ENCODE data around the gene PRICKLE3. TPM values are rescaled to one million over a fixed set of nuclear protein-coding genes. Genes with fewer than 3 reads are reported as not detected.
A peak's percentile ranks its signal among the peaks of the same experiment; 100 is the strongest.

The PRICKLE3 gene
- total and polyA plus RNA-seq, 2 donors: 2.2 to 5.4 TPM

DNA sequence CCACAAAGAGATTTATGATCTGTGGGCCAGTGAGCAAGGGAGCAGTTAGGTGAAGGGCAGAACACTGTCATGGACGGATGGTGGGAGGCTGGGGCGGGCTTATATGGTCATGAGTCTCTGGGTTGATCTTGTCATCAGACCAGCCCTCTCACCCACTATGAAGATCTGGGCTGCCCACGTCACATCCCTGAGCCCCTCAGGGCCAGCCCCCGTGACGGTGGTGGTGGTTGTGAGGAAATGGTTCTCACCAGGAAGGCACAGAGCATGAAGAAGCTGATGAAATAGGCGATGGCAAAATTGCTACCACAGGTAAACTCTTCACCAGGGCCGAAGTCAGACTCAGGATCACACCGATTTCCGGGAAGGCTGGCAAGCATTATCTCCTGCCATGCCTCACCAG is 24.9 kb upstream of the PRICKLE3 start:
- no peak overlapping the region for H3K27ac ChIP-seq (ENCODE audit: low read depth in 1 of 2, low read length in 1 of 2)
- peaks cover 17 to 63% of the 10 kb centered on the region in 2 donors for H3K4me1 ChIP-seq (ENCODE audit: control insufficient read depth in 2 of 2, insufficient read depth in 2 of 2, low read length in 2 of 2)
- WGBS: 96% methylated on average over 9 of the region's 9 CpGs
- H3K36me3 ChIP-seq (ENCODE audit: control insufficient read depth in 2 of 2, insufficient read depth in 2 of 2, low read length in 1 of 2): no peaks in the 10 kb centered on the region
- DNase-seq (ENCODE audit: low read depth in 6 of 9, low spot score in 9 of 9): no peak
- no peak overlapping the region for H3K4me3 ChIP-seq (ENCODE audit: low read length in 2 of 2)
- no peaks in the 10 kb centered on the region for H3K9me3 ChIP-seq (ENCODE audit: control insufficient read depth in 2 of 2, insufficient read depth in 1 of 2, low read length in 1 of 2)
- H3K27me3 ChIP-seq (ENCODE audit: control insufficient read depth in 2 of 2, insufficient read depth in 1 of 2, low read length in 1 of 2): peaks cover 0 to 3% of the 10 kb centered on the region in 2 donors

DNA sequence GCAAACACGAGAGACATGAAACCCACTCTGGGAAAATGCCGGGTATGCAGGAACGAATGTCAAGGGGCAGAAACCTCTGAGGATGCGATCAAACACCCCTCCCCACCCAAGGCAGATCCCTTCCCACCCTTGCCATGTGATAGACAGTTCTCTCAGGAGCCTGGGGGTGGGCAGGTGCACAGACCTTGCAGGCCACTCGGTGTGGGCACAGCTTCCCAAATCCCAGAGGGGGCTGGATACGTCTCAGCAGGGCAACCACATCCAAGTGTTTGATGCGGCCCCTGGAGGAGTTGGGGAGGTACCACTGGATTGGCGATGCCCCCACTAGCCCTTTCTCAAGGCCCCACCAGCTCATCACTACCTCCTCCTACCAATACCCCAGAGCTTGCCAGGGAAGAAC is 24.2 kb upstream of the PRICKLE3 start:
- H3K27ac ChIP-seq (ENCODE audit: low read depth in 1 of 2, low read length in 1 of 2): no peak overlapping the region
- DNase-seq (ENCODE audit: low read depth in 6 of 9, low spot score in 9 of 9): no peak
- no peaks in the 10 kb centered on the region for H3K9me3 ChIP-seq (ENCODE audit: control insufficient read depth in 2 of 2, insufficient read depth in 1 of 2, low read length in 1 of 2)
- H3K4me1 ChIP-seq (ENCODE audit: control insufficient read depth in 2 of 2, insufficient read depth in 2 of 2, low read length in 2 of 2): peaks cover 17 to 58% of the 10 kb centered on the region in 2 donors
- H3K36me3 ChIP-seq (ENCODE audit: control insufficient read depth in 2 of 2, insufficient read depth in 2 of 2, low read length in 1 of 2): no peaks in the 10 kb centered on the region
- WGBS: 94% methylated on average over 8 of the region's 8 CpGs
- H3K27me3 ChIP-seq (ENCODE audit: control insufficient read depth in 2 of 2, insufficient read depth in 1 of 2, low read length in 1 of 2): peaks cover 0 to 3% of the 10 kb centered on the region in 2 donors
- H3K4me3 ChIP-seq (ENCODE audit: low read length in 2 of 2): no peak overlapping the region

DNA sequence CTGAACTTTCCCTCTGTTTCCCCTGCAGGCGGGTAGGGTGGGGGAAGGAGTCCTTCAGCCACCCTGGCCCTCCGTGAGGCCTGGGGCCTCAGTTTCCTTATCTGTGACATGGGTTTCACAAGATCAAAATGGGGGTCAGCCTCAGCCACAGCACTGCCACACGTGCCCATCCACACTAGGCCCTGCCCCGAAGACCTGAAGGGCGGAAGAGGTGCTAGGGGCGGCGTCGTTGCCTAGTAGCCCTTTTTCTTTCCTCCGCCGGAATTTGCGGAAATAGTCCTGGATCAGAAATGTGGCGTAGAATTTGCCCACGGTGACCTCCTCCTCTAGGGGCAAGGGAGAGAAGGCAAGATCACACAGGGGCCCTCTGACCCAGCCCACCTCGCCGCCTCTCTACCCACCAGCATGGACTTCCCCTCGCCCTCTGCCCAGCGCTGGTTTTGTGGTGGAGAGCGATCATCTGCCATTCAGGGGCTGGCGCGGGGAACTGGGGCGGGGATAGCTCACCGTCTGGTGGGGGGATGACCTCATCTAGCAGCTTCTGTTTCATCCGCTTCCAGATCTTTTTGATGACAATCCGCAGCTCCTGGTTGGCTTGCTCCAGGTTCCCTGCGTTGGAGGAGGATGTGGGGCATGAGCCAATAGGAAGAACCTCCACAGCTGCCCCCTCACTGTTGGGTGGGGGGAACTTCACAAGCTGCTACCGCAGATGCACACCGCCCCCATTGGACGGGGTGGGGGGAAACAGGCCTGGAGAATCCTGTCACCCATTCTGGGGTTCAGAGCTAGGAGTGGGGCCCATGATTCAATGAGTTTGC is 23.5 kb upstream of the PRICKLE3 start:
- peak in 2 of 9 donors; percentile 35 to 59 for DNase-seq (ENCODE audit: low read depth in 6 of 9, low spot score in 9 of 9)
- peak overlapping the region; percentile 12 to 36 for H3K4me3 ChIP-seq (ENCODE audit: low read length in 2 of 2)
- WGBS: 36% methylated on average over 28 of the region's 28 CpGs

DNA sequence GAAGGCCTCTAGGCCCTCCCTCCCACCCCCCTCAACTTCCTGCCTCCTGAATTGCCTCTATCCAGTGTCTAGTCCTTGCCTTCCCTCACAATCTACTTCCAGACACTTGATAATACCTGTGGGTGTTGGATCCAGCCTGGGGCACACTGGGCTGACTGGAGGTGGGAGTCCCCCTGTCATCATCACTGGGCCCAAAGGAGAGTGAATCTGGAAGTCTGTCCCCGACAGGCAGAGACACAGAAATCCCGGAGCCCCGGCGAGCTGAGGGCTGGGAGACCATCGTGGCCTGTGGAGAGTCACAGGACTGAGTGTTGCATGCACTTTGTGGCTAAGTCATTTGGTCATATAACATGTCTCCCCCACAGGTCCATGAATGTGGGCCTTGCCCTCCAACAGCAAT is 22.2 kb upstream of the PRICKLE3 start:
- Histone ChIP-seq H3K4me3 (ENCODE audit: low read length in 2 of 2) (no peak overlapping the region), H3K9me3 (ENCODE audit: control insufficient read depth in 2 of 2, insufficient read depth in 1 of 2, low read length in 1 of 2) (no peaks in the 10 kb centered on the region), H3K36me3 (ENCODE audit: control insufficient read depth in 2 of 2, insufficient read depth in 2 of 2, low read length in 1 of 2) (no peaks in the 10 kb centered on the region), H3K27me3 (ENCODE audit: control insufficient read depth in 2 of 2, insufficient read depth in 1 of 2, low read length in 1 of 2) (peaks cover 0 to 3% of the 10 kb centered on the region in 2 donors), H3K4me1 (ENCODE audit: control insufficient read depth in 2 of 2, insufficient read depth in 2 of 2, low read length in 2 of 2) (peaks cover 3 to 39% of the 10 kb centered on the region in 2 donors), H3K27ac (ENCODE audit: low read depth in 1 of 2, low read length in 1 of 2) (no peak overlapping the region)
- WGBS: over 99% methylated on average over 5 of the region's 5 CpGs
- DNase-seq (ENCODE audit: low read depth in 6 of 9, low spot score in 9 of 9): no peak

More for the DNA sequence above, 23.5 kb upstream of the PRICKLE3 start:
- Histone ChIP-seq H3K9me3 (ENCODE audit: control insufficient read depth in 2 of 2, insufficient read depth in 1 of 2, low read length in 1 of 2) (no peaks in the 10 kb centered on the region), H3K27ac (ENCODE audit: low read depth in 1 of 2, low read length in 1 of 2) (no peak overlapping the region), H3K4me1 (ENCODE audit: control insufficient read depth in 2 of 2, insufficient read depth in 2 of 2, low read length in 2 of 2) (peaks cover 11 to 51% of the 10 kb centered on the region in 2 donors), H3K36me3 (ENCODE audit: control insufficient read depth in 2 of 2, insufficient read depth in 2 of 2, low read length in 1 of 2) (no peaks in the 10 kb centered on the region), H3K27me3 (ENCODE audit: control insufficient read depth in 2 of 2, insufficient read depth in 1 of 2, low read length in 1 of 2) (peaks cover 0 to 3% of the 10 kb centered on the region in 2 donors)

DNA sequence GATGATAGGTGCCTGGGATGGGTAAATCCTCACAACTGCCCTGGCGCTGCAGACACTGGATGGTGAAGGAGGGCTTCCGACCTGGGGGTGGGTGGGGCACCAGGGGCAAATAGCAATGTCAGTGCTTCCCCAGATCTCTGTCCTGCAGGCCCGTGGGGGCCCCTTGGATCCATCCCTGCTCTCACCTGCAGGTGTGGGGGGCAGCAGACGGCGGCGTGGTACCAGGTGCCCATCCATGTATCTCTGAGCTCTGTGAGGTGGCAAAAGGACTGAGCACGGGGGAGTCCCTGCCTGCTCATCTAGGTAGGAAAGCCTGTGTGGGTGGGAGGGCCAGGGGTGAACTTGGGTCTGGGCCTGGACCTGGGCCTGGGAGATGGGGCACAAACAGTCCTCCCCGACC is 20.4 kb upstream of the PRICKLE3 start:
- Histone ChIP-seq H3K4me3 (ENCODE audit: low read length in 2 of 2) (no peak overlapping the region), H3K9me3 (ENCODE audit: control insufficient read depth in 2 of 2, insufficient read depth in 1 of 2, low read length in 1 of 2) (no peaks in the 10 kb centered on the region), H3K4me1 (ENCODE audit: control insufficient read depth in 2 of 2, insufficient read depth in 2 of 2, low read length in 2 of 2) (peaks cover 0 to 28% of the 10 kb centered on the region in 2 donors), H3K27ac (ENCODE audit: low read depth in 1 of 2, low read length in 1 of 2) (no peak overlapping the region), H3K36me3 (ENCODE audit: control insufficient read depth in 2 of 2, insufficient read depth in 2 of 2, low read length in 1 of 2) (no peaks in the 10 kb centered on the region), H3K27me3 (ENCODE audit: control insufficient read depth in 2 of 2, insufficient read depth in 1 of 2, low read length in 1 of 2) (peaks cover 0 to 3% of the 10 kb centered on the region in 2 donors)
- 93% methylated on average over 8 of the region's 8 CpGs for WGBS
- no peak for DNase-seq (ENCODE audit: low read depth in 6 of 9, low spot score in 9 of 9)

DNA sequence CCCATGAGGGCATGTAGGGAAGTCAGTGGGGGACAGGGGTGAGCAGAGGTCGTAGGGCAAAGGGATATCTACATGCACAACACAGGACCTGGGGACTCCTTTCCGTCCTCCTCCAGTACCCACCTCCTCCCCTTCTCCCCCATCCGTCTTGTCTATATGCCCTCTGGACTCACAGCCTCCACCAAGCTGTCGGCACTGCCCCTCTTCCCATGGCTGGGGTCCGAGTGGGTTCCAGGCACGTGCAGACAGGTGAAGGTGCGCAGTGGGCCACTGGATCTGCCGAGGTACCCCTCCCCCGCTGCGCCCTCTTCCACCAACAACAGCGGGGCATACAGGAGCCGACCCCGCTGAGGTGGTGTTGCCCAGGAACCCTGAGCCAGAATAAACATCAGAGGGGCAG is 19.3 kb upstream of the PRICKLE3 start:
- H3K4me1 ChIP-seq (ENCODE audit: control insufficient read depth in 2 of 2, insufficient read depth in 2 of 2, low read length in 2 of 2): peaks cover 3 to 20% of the 10 kb centered on the region in 2 donors
- H3K27me3 ChIP-seq (ENCODE audit: control insufficient read depth in 2 of 2, insufficient read depth in 1 of 2, low read length in 1 of 2): peaks cover 0 to 3% of the 10 kb centered on the region in 2 donors
- no peak overlapping the region for H3K4me3 ChIP-seq (ENCODE audit: low read length in 2 of 2)
- no peak overlapping the region for H3K27ac ChIP-seq (ENCODE audit: low read depth in 1 of 2, low read length in 1 of 2)
- H3K36me3 ChIP-seq (ENCODE audit: control insufficient read depth in 2 of 2, insufficient read depth in 2 of 2, low read length in 1 of 2): no peaks in the 10 kb centered on the region
- DNase-seq (ENCODE audit: low read depth in 6 of 9, low spot score in 9 of 9): no peak
- 98% methylated on average over 13 of the region's 13 CpGs for WGBS
- H3K9me3 ChIP-seq (ENCODE audit: control insufficient read depth in 2 of 2, insufficient read depth in 1 of 2, low read length in 1 of 2): no peaks in the 10 kb centered on the region

DNA sequence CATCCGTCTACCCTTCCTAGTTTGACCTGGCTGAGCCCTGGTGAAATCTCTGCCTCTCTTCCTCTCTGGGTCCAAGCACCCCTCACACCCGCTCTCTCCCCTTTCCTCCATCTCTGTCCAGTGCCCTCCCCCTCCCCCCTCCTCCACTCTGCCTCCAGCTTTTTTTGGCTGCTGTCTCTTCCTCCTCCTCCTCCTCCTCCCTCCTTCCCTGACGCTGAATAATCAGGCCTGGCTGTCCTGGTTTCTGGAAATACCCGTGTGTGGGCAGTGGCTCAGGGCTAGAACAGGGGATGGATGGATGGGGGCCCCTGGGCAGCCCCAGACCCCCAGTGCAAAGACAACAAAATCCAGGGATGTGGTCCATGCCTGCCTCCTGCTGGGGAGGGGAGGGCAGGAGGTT is 18.5 kb upstream of the PRICKLE3 start:
- no peak for DNase-seq (ENCODE audit: low read depth in 6 of 9, low spot score in 9 of 9)
- H3K4me3 ChIP-seq (ENCODE audit: low read length in 2 of 2): no peak overlapping the region
- 84% methylated on average over 4 of the region's 4 CpGs for WGBS
- H3K27ac ChIP-seq (ENCODE audit: low read depth in 1 of 2, low read length in 1 of 2): no peak overlapping the region
- no peaks in the 10 kb centered on the region for H3K36me3 ChIP-seq (ENCODE audit: control insufficient read depth in 2 of 2, insufficient read depth in 2 of 2, low read length in 1 of 2)
- H3K4me1 ChIP-seq (ENCODE audit: control insufficient read depth in 2 of 2, insufficient read depth in 2 of 2, low read length in 2 of 2): peaks cover 5 to 15% of the 10 kb centered on the region in 2 donors
- no peaks in the 10 kb centered on the region for H3K9me3 ChIP-seq (ENCODE audit: control insufficient read depth in 2 of 2, insufficient read depth in 1 of 2, low read length in 1 of 2)
- H3K27me3 ChIP-seq (ENCODE audit: control insufficient read depth in 2 of 2, insufficient read depth in 1 of 2, low read length in 1 of 2): peaks cover 0 to 4% of the 10 kb centered on the region in 2 donors

DNA sequence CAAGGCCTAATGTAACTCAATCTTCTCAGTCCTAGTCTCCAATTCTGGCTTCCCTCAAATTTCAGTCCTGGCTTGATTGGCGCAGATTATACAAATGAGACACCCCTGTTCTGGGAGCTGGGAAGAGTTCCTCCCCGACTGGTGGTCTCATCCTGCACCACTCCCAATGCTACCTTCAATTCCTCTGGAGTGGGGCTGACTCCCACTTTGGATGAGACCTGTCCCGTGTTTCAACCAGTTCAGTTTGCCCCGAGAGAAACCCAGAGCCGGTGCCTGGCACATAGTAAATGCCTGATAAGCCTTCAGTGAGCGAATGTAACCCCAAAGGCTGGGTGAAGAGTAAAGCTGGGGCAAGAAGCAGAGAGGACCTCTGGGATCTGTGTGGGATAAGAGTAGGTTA is 17.8 kb upstream of the PRICKLE3 start:
- WGBS: 96% methylated on average over 6 of the region's 6 CpGs
- DNase-seq (ENCODE audit: low read depth in 6 of 9, low spot score in 9 of 9): no peak
- H3K9me3 ChIP-seq (ENCODE audit: control insufficient read depth in 2 of 2, insufficient read depth in 1 of 2, low read length in 1 of 2): no peaks in the 10 kb centered on the region
- no peaks in the 10 kb centered on the region for H3K36me3 ChIP-seq (ENCODE audit: control insufficient read depth in 2 of 2, insufficient read depth in 2 of 2, low read length in 1 of 2)
- no peak overlapping the region for H3K4me3 ChIP-seq (ENCODE audit: low read length in 2 of 2)
- H3K4me1 ChIP-seq (ENCODE audit: control insufficient read depth in 2 of 2, insufficient read depth in 2 of 2, low read length in 2 of 2): peaks cover 10 to 12% of the 10 kb centered on the region in 2 donors
- H3K27ac ChIP-seq (ENCODE audit: low read depth in 1 of 2, low read length in 1 of 2): no peak overlapping the region
- peaks cover 0 to 4% of the 10 kb centered on the region in 2 donors for H3K27me3 ChIP-seq (ENCODE audit: control insufficient read depth in 2 of 2, insufficient read depth in 1 of 2, low read length in 1 of 2)

DNA sequence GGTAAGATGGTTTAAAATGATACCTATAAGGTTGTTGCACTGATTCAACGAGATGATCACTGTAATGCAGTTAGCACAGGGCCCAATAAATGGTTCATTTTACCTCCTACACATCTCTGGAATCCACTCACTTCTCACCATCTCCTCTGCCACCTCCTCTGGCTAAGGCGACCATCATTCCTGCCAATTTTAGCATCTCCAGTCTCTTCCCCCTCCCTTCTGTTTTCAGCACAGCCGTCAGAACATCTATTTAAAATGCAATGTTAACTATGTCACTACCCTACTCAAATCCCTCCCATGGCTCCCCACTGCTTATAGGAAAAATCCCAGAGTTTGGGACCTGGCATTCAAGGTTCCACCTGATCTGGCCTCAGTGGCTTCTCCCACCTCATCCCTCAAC is 17.4 kb upstream of the PRICKLE3 start:
- no peak overlapping the region for H3K4me3 ChIP-seq (ENCODE audit: low read length in 2 of 2)
- 93% methylated on average over 3 of the region's 3 CpGs for WGBS
- DNase-seq (ENCODE audit: low read depth in 6 of 9, low spot score in 9 of 9): no peak

More for the DNA sequence above, 17.4 kb upstream of the PRICKLE3 start:
- Histone ChIP-seq H3K4me1 (ENCODE audit: control insufficient read depth in 2 of 2, insufficient read depth in 2 of 2, low read length in 2 of 2) (peaks cover 13 to 15% of the 10 kb centered on the region in 2 donors), H3K9me3 (ENCODE audit: control insufficient read depth in 2 of 2, insufficient read depth in 1 of 2, low read length in 1 of 2) (no peaks in the 10 kb centered on the region), H3K36me3 (ENCODE audit: control insufficient read depth in 2 of 2, insufficient read depth in 2 of 2, low read length in 1 of 2) (no peaks in the 10 kb centered on the region), H3K27ac (ENCODE audit: low read depth in 1 of 2, low read length in 1 of 2) (no peak overlapping the region), H3K27me3 (ENCODE audit: control insufficient read depth in 2 of 2, insufficient read depth in 1 of 2, low read length in 1 of 2) (peaks cover 0 to 7% of the 10 kb centered on the region in 2 donors)
